Ovary (tissue), 9 donors: ENCODE measurements around the gene DNTT. TPM values are rescaled to one million over a fixed set of nuclear protein-coding genes. Genes with fewer than 3 reads are reported as not detected.

Experiments
- DNase-seq, 5 donors: peaks; one replicate each; pipeline ENCODE4 v3.0.0-alpha.2; 2019 to 2020
- H3K27ac ChIP-seq, 2 donors: fragments of 200-600 bp; one replicate each; pipeline versions ENCODE4 v1.5.1 to v1.8.0; 2019 to 2022
- H3K27me3 ChIP-seq: fragments of 200-600 bp; one replicate; pipeline ENCODE4 v1.8.0; 2022
- H3K36me3 ChIP-seq: fragments of 200-600 bp; sonication (generic); one replicate; pipeline ENCODE4 v1.5.1; 2019
- H3K4me1 ChIP-seq: one replicate; pipeline ENCODE4 v1.8.1; 2013; ENCODE audit warnings: mild to moderate bottlenecking, moderate library complexity; ENCODE audit not compliant: insufficient read depth
- H3K4me3 ChIP-seq: fragments of 200-600 bp; sonication (generic); one replicate; pipeline ENCODE4 v1.5.1; 2017
- H3K9me3 ChIP-seq, 2 donors: fragments of 200-600 bp in 1 of 2; sonication (generic) in 1 of 2; one replicate each; pipeline versions ENCODE4 v1.5.1 to v1.8.1; 2013 to 2019; ENCODE audit warnings: mild to moderate bottlenecking in 1 of 2, moderate library complexity in 1 of 2
- EP300 ChIP-seq: sonication (generic); formaldehyde crosslinking; IDR thresholded peaks from one replicate; pipeline ENCODE4 v1.6.1; 2017; ENCODE audit warnings: antibody characterized with exemption
- POLR2A ChIP-seq: fragments of 450-650 bp; IDR thresholded peaks from one replicate; pipeline ENCODE4 v1.6.1; 2017; ENCODE audit warnings: antibody characterized with exemption, mild to moderate bottlenecking, moderate library complexity
- WGBS, 3 donors: extraction: QIAGEN DNeasy Blood & Tissue Kit in 1 of 3; methylation state at CpG; one replicate each; pipeline versions ENCODE4 v1.1.5 to v1.1.7; 2013 to 2017; 5-methylcytosine and 5-hydroxymethylcytosine counted together
- intact Hi-C, 4 donors: fragments of 100-400 bp; cut with DNase I; formaldehyde crosslinking; loops; one replicate each; pipeline versions ENCODE4 v1.11.0 to v1.15.1; 2022 to 2023
- polyA plus RNA-seq, 2 donors: library from polyadenylated mRNA; stranded (reverse); fragments of 200-250 nt in 1 of 2; fragments of 350-450 nt in 1 of 2; fragmentation: Illumina TruSeq in 1 of 2; extraction: RNeasy Lipid Tissue Mini Kit (QIAGEN cat#74804) in 1 of 2; gene quantifications; one replicate each; pipeline ENCODE4 v1.2.3, GENCODE V29; 2013 to 2014
- total RNA-seq, 7 donors: library from RNA; depleted of rRNA in 2 of 7; stranded (reverse); fragments of >200 nt in 2 of 7; fragmentation: NEBNext Ultra II Directional in 3 of 7; extraction: Animal tissue kit (Norgen Biotek cat#: 25700) in 3 of 7; gene quantifications; one replicate each; pipeline versions ENCODE4 v1.1.0 to v1.2.4, GENCODE V29; 2016 to 2023
- TF ChIP-seq, protein P1 (sequence below), 3 donors: fragments of 450-650 bp in 2 of 3; fragments of 200-600 bp in 1 of 3; IDR thresholded peaks; one replicate each; pipeline versions ENCODE4 v1.5.1 to v1.8.0; 2016 to 2022; ENCODE audit warnings: antibody characterized with exemption in 3 of 3, mild to moderate bottlenecking in 1 of 3
- donor health status: DM: no; HTN: no; CAD: no; lungs with moderate emphysema.
- donor health status: DM: no; HTN: no; CAD: no.
- donor health status: Bipolar disorder and iron deficiency.
- donor health status: DM: yes; HTN: yes; CAD: no.
- donor health status: DM: no; HTN: no; CAD: no.
- donor health status: DM: yes; HTN: yes; CAD: no.

Gene DNTT
- total and polyA plus RNA-seq, 9 donors: not detected

DNA sequence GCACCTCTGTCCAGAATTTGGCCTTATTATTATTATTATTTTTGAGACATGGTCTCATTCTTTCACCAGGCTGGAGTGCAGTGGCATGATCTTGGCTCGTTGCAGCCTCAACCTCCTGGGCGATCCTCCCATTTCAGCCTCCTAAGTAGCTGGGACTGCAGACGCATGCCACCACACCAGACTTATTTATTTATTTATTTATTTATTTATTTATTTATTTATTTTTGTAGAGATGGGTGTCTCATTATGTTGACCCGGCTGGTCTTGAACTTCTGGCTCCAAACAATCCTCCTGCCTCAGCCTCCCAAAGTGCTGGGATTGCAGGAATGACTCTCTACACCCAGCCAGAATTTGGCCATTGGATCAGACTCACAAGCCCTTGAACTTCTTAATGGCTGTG lies 39.3 kb upstream of the DNTT start:
- 93 to 94% (median 93%) methylated on average over 4 of the region's 4 CpGs for WGBS, 3 donors
- H3K4me1 ChIP-seq: no peaks in the 10 kb centered on the region
- H3K36me3 ChIP-seq: no peaks in the 10 kb centered on the region
- no peak overlapping the region for H3K4me3 ChIP-seq
- no peak for DNase-seq
- intact Hi-C loops: no loop called here
- H3K27ac ChIP-seq: no peak overlapping the region
- no peaks in the 10 kb centered on the region for H3K9me3 ChIP-seq
- no peaks in the 10 kb centered on the region for H3K27me3 ChIP-seq
- TF ChIP-seq EP300 (no peak), POLR2A (no peak)
- TF ChIP-seq, protein P1, sequence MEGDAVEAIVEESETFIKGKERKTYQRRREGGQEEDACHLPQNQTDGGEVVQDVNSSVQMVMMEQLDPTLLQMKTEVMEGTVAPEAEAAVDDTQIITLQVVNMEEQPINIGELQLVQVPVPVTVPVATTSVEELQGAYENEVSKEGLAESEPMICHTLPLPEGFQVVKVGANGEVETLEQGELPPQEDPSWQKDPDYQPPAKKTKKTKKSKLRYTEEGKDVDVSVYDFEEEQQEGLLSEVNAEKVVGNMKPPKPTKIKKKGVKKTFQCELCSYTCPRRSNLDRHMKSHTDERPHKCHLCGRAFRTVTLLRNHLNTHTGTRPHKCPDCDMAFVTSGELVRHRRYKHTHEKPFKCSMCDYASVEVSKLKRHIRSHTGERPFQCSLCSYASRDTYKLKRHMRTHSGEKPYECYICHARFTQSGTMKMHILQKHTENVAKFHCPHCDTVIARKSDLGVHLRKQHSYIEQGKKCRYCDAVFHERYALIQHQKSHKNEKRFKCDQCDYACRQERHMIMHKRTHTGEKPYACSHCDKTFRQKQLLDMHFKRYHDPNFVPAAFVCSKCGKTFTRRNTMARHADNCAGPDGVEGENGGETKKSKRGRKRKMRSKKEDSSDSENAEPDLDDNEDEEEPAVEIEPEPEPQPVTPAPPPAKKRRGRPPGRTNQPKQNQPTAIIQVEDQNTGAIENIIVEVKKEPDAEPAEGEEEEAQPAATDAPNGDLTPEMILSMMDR (IDR thresholded peaks at IDR 0.05): no peak

DNA sequence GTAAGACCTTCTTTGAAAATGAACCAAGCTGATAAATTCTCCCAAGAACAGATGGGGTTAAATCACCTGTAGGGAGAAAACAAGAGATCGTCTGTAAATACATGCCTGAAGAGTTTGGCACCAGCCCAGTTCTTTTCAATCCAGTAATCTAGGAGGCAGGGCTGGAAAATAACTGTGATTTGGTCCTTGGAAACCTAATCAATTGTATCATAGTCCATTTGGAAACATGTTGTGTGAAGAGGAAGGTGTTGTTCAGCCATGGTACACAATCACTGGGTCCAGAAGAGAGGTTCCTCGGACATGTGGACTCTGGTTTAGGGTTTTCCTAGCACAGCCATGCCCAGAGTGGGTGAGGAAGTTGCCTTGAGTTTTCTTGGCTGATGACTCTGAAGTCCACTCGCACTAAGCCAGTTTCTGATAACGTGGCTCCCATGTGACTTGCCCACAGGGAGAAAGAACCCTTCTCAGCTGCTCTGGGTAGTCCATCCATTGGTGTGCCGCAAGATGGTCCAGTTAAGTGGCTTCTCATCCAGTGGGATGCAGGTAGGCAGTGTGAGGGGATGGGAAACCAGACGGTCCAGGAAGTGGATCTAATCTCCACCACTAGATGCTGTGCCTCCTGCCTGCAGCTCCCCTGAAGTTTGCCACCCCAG lies 38.0 kb upstream of the DNTT start:
- Histone ChIP-seq H3K27me3 (no peaks in the 10 kb centered on the region), H3K9me3 (no peaks in the 10 kb centered on the region), H3K4me1 (no peaks in the 10 kb centered on the region), H3K4me3 (no peak overlapping the region), H3K27ac (no peak overlapping the region), H3K36me3 (no peaks in the 10 kb centered on the region)
- intact Hi-C loops: no loop called here
- DNase-seq: no peak
- 62 to 69% (median 65%) methylated on average over 6 of the region's 6 CpGs for WGBS, 3 donors
- no peak for TF ChIP-seq POLR2A
- TF ChIP-seq EP300: no peak
- TF ChIP-seq, protein P1 (IDR thresholded peaks at IDR 0.05): no peak

DNA sequence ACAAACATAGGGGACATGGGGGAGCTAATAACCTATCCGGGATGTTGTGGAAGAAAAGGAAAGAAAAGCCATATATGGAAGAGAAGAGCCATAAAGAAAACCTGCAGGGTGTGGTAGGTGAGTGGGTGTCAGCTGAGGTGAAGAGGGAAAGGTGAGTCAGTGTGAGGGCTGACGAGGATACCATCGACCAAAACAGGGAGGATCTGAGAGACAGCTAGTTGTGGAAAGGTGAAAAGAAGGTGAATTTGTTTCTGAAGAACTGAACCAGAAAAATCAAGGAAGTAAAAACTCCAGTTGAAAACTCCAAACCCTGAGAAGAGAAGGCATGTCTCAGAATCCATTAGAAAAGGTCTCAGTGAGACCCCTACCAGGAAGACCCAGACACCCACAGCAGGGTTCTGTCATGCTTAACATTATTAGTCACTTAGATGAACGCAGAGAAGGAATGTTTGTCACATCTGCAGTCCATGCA lies 37.0 kb upstream of the DNTT start:
- H3K36me3 ChIP-seq: no peaks in the 10 kb centered on the region
- 64 to 72% (median 70%) methylated on average over 4 of the region's 4 CpGs for WGBS, 3 donors
- H3K27me3 ChIP-seq: no peaks in the 10 kb centered on the region
- intact Hi-C loops: no loop called here
- no peak overlapping the region for H3K4me3 ChIP-seq
- no peak for DNase-seq
- H3K4me1 ChIP-seq: no peaks in the 10 kb centered on the region
- H3K9me3 ChIP-seq: no peaks in the 10 kb centered on the region
- H3K27ac ChIP-seq: no peak overlapping the region
- no peak for TF ChIP-seq POLR2A
- TF ChIP-seq, protein P1 (IDR thresholded peaks at IDR 0.05): no peak
- TF ChIP-seq EP300: no peak

DNA sequence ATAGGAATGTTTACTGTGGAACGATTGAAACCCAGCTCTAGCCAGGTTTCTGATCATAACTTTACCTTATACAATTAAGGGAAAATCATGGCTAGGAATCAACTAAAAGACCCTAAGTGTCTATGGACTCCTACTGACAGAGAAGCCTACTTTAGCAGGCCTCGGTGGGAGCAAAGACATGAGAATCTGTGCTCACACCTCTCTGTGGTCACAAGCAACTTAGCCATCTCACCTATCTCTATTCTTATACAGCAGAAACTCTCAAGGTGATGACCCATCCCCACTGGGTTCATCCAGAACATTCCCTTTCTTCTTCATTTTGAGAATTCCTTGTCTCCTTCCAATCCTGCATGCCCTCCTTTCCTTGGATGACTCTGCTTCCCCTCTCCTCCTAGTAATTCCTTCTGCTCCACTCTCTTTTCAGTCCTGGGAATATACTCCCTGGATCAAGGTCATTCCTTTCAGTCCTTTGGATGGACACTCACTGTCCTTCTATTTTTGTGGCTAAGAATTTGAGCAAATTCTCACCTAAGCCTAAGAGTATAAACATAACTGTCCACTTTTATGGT lies 35.8 kb upstream of the DNTT start:
- WGBS, 3 donors: 72 to 83% (median 78%) methylated on average over 2 of the region's 2 CpGs
- no peak overlapping the region for H3K4me3 ChIP-seq
- no peak for TF ChIP-seq EP300
- TF ChIP-seq, protein P1 (IDR thresholded peaks at IDR 0.05): no peak
- TF ChIP-seq POLR2A: no peak
- no peaks in the 10 kb centered on the region for H3K9me3 ChIP-seq
- DNase-seq: no peak
- H3K4me1 ChIP-seq: no peaks in the 10 kb centered on the region
- no peaks in the 10 kb centered on the region for H3K36me3 ChIP-seq
- H3K27me3 ChIP-seq: no peaks in the 10 kb centered on the region
- H3K27ac ChIP-seq: no peak overlapping the region
- intact Hi-C loops: no loop called here
